ENCODE data around the gene PIKFYVE. TPM values are rescaled to one million over a fixed set of nuclear protein-coding genes. Genes with fewer than 3 reads are reported as not detected.

The PIKFYVE gene
- total RNA-seq, 1 experiment from 2014 or later, result 34.8 TPM

DNA sequence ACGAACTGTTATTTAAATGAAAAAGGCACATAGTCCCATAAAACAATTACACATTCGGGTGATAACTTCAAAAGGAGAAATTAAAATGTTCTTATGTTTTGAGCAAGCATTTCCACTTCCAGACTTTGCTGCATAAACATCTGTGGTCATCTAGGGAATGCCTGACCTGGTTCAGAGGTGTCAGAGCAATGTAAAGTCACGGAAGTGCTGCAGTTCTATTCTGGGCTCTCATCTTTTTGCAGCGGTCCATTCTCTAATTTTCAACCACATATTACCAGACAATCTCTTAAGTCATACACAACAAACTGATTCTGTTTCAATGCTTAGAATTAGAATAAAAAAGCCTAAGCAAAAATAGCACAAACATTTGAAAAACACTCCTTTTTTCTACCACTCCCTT is 118.6 kb downstream of the PIKFYVE start:
- ATAC-seq, result no peak
- no peaks in the 10 kb centered on the region; the same call in 1 of the 2 replicates for H3K36me3 ChIP-seq (ENCODE audit: control insufficient read depth, insufficient read depth, low read length)
- POLR2A ChIA-PET, result no interaction called here
- TF ChIP-seq, protein P1, sequence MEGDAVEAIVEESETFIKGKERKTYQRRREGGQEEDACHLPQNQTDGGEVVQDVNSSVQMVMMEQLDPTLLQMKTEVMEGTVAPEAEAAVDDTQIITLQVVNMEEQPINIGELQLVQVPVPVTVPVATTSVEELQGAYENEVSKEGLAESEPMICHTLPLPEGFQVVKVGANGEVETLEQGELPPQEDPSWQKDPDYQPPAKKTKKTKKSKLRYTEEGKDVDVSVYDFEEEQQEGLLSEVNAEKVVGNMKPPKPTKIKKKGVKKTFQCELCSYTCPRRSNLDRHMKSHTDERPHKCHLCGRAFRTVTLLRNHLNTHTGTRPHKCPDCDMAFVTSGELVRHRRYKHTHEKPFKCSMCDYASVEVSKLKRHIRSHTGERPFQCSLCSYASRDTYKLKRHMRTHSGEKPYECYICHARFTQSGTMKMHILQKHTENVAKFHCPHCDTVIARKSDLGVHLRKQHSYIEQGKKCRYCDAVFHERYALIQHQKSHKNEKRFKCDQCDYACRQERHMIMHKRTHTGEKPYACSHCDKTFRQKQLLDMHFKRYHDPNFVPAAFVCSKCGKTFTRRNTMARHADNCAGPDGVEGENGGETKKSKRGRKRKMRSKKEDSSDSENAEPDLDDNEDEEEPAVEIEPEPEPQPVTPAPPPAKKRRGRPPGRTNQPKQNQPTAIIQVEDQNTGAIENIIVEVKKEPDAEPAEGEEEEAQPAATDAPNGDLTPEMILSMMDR (IDR thresholded peaks at IDR 0.05), result no peak
- TF ChIP-seq, protein P2, sequence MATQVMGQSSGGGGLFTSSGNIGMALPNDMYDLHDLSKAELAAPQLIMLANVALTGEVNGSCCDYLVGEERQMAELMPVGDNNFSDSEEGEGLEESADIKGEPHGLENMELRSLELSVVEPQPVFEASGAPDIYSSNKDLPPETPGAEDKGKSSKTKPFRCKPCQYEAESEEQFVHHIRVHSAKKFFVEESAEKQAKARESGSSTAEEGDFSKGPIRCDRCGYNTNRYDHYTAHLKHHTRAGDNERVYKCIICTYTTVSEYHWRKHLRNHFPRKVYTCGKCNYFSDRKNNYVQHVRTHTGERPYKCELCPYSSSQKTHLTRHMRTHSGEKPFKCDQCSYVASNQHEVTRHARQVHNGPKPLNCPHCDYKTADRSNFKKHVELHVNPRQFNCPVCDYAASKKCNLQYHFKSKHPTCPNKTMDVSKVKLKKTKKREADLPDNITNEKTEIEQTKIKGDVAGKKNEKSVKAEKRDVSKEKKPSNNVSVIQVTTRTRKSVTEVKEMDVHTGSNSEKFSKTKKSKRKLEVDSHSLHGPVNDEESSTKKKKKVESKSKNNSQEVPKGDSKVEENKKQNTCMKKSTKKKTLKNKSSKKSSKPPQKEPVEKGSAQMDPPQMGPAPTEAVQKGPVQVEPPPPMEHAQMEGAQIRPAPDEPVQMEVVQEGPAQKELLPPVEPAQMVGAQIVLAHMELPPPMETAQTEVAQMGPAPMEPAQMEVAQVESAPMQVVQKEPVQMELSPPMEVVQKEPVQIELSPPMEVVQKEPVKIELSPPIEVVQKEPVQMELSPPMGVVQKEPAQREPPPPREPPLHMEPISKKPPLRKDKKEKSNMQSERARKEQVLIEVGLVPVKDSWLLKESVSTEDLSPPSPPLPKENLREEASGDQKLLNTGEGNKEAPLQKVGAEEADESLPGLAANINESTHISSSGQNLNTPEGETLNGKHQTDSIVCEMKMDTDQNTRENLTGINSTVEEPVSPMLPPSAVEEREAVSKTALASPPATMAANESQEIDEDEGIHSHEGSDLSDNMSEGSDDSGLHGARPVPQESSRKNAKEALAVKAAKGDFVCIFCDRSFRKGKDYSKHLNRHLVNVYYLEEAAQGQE (IDR thresholded peaks at IDR 0.05; ENCODE audit: insufficient read depth in 1 of 2, low read depth in 2 of 2, low read length in 1 of 2), result no peak
- no peak for TF ChIP-seq TCF7L2 (IDR thresholded peaks at IDR 0.05; ENCODE audit: low read depth, low read length)
- no peak for TF ChIP-seq SIN3A (IDR thresholded peaks at IDR 0.05; ENCODE audit: borderline replicate concordance, insufficient read depth, low read depth, low read length)
- no peak for TF ChIP-seq POLR2AphosphoS5 (IDR thresholded peaks at IDR 0.05; ENCODE audit: low read depth, low read length)
- CTCF ChIA-PET, result no interaction called here
- H3K27ac ChIP-seq (ENCODE audit: low read length), result no peak overlapping the region
- H3K9me3 ChIP-seq (ENCODE audit: control insufficient read depth, insufficient read depth, low read depth, low read length), result no peaks in the 10 kb centered on the region
- no peaks in the 10 kb centered on the region for H3K4me1 ChIP-seq (ENCODE audit: control insufficient read depth, insufficient read depth, low read length)
- peaks cover 17% of the 10 kb centered on the region for H3K27me3 ChIP-seq (ENCODE audit: control insufficient read depth, insufficient read depth, low read length)
- DNase-seq (ENCODE audit: low read depth, low spot score), result no peak
- intact Hi-C loops (cut with micrococcal nuclease; ENCODE audit: unreplicated experiment) (no loop called here), in situ Hi-C loops (cut with HindIII; ENCODE audit: low pct_unique_long_range_greater_than_20kb, low sequenced_read_pairs) (no loop called here)
- BruUV-seq (replicated peaks), result no TSS peak
- H3K4me3 ChIP-seq (ENCODE audit: low read depth in 2 of 2, low read length in 2 of 2), result no peak overlapping the region

DNA sequence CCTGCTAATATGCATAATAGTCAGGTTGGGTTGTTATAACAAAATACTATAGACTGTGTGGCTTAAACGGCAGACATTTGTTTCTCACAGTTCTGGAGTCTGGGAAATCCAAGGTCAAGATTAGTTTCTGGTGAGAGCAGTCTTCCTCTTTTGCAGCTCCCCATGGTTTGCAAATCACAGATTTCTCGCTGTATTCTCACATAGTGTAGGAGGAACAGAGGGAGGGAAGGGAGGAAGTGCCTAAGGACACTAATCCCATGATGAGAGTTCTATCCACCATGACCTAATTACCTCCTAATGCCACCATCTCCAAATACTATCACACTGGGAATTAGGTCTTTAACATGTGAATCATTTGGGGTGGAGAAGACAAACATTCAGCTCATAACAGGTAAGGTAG is 120.5 kb downstream of the PIKFYVE start:
- DNase-seq (ENCODE audit: low read depth, low spot score) (no peak), ATAC-seq (no peak)
- intact Hi-C loops (cut with micrococcal nuclease; ENCODE audit: unreplicated experiment) (no loop called here), in situ Hi-C loops (cut with HindIII; ENCODE audit: low pct_unique_long_range_greater_than_20kb, low sequenced_read_pairs) (no loop called here)
- no peaks in the 10 kb centered on the region for H3K4me1 ChIP-seq (ENCODE audit: control insufficient read depth, insufficient read depth, low read length)
- H3K36me3 ChIP-seq (ENCODE audit: control insufficient read depth, insufficient read depth, low read length), result no peaks in the 10 kb centered on the region; the same call in 1 of the 2 replicates
- H3K27ac ChIP-seq (ENCODE audit: low read length), result no peak overlapping the region
- H3K27me3 ChIP-seq (ENCODE audit: control insufficient read depth, insufficient read depth, low read length), result peaks cover 17% of the 10 kb centered on the region
- ChIA-PET POLR2A (no interaction called here), CTCF (no interaction called here)
- H3K4me3 ChIP-seq (ENCODE audit: low read depth in 2 of 2, low read length in 2 of 2), result no peak overlapping the region
- H3K9me3 ChIP-seq (ENCODE audit: control insufficient read depth, insufficient read depth, low read depth, low read length), result no peaks in the 10 kb centered on the region
- TF ChIP-seq SIN3A (IDR thresholded peaks at IDR 0.05; ENCODE audit: borderline replicate concordance, insufficient read depth, low read depth, low read length) (no peak), TCF7L2 (IDR thresholded peaks at IDR 0.05; ENCODE audit: low read depth, low read length) (no peak), POLR2AphosphoS5 (IDR thresholded peaks at IDR 0.05; ENCODE audit: low read depth, low read length) (no peak)
- TF ChIP-seq, protein P2 (IDR thresholded peaks at IDR 0.05; ENCODE audit: insufficient read depth in 1 of 2, low read depth in 2 of 2, low read length in 1 of 2), result no peak
- TF ChIP-seq, protein P1 (IDR thresholded peaks at IDR 0.05), result no peak
- BruUV-seq (replicated peaks), result no TSS peak
